Smooth muscle cell (in vitro differentiated cells): Measurements from ENCODE around the gene ARHGAP15. TPM values are rescaled to one million over a fixed set of nuclear protein-coding genes. Genes with fewer than 3 reads are reported as not detected.

ENCODE experiments used
- DNase-seq: peaks from one replicate; lab custom pipeline; 2025; ENCODE audit not compliant: unreplicated experiment; lab: John Stamatoyannopoulos, UW
- H2AFZ ChIP-seq: fragments of 200-600 bp; sonication (generic); 2 replicates; pipeline ENCODE4 v1.6.0; 2016; ENCODE audit warnings: antibody characterized with exemption, low read depth, mild to moderate bottlenecking
- H3F3A ChIP-seq: fragments of 200-600 bp; sonication (generic); 2 replicates; pipeline ENCODE4 v1.6.0; 2017; ENCODE audit warnings: antibody characterized with exemption, low read depth
- H3K27ac ChIP-seq: fragments of 200-600 bp; sonication (generic); 2 replicates; pipeline ENCODE4 v1.5.1; 2016; ENCODE audit warnings: low read depth, mild to moderate bottlenecking
- H3K27me3 ChIP-seq: fragments of 200-600 bp; sonication (generic); 2 replicates; pipeline ENCODE4 v1.6.1; 2016; ENCODE audit warnings: low read depth, mild to moderate bottlenecking
- H3K36me3 ChIP-seq: fragments of 200-600 bp; sonication (generic); 2 replicates; pipeline ENCODE4 v1.5.1; 2016; ENCODE audit warnings: low read depth
- H3K4me1 ChIP-seq: fragments of 200-600 bp; sonication (generic); 2 replicates; pipeline ENCODE4 v1.5.1; 2016; ENCODE audit warnings: low read depth
- H3K4me2 ChIP-seq: fragments of 200-600 bp; sonication (generic); 2 replicates; pipeline ENCODE4 v1.6.0; 2016; ENCODE audit warnings: mild to moderate bottlenecking
- H3K4me3 ChIP-seq: fragments of 200-600 bp; sonication (generic); 2 replicates; pipeline ENCODE4 v1.5.1; 2016; ENCODE audit warnings: mild to moderate bottlenecking
- H3K79me2 ChIP-seq: fragments of 200-600 bp; sonication (generic); 2 replicates; pipeline ENCODE4 v1.6.0; 2016; ENCODE audit warnings: low read depth, mild to moderate bottlenecking
- H3K9ac ChIP-seq: fragments of 200-600 bp; sonication (generic); 2 replicates; pipeline ENCODE4 v1.6.0; 2016; ENCODE audit warnings: low read depth
- H3K9me3 ChIP-seq: fragments of 200-600 bp; sonication (generic); replicated peaks from 2 replicates; pipeline ENCODE4 v1.5.1; 2016; ENCODE audit warnings: low read depth
- H4K20me1 ChIP-seq: fragments of 200-600 bp; sonication (generic); 2 replicates; pipeline ENCODE4 v1.6.0; 2016; ENCODE audit warnings: low read depth
- CTCF ChIP-seq: fragments of 200-600 bp; sonication (generic); IDR thresholded peaks from 2 replicates; pipeline ENCODE4 v1.5.1; 2017; ENCODE audit warnings: borderline replicate concordance, mild to moderate bottlenecking, antibody characterized with exemption; ENCODE audit not compliant: insufficient read depth, poor library complexity, severe bottlenecking
- WGBS: methylation state at CpG from one replicate; pipeline ENCODE4 v1.1.7; 2016; ENCODE audit warnings: low lambda C conversion rate; 5-methylcytosine and 5-hydroxymethylcytosine counted together
- polyA plus RNA-seq: library from polyadenylated mRNA; unstranded; fragments of >200 nt; fragmentation: Nextera tagmentation; extraction: Ambion mirVana; gene quantifications from 2 replicates; pipeline ENCODE4 v1.2.1, GENCODE V29; 2016
- total RNA-seq: library from RNA; depleted of rRNA; stranded (reverse); fragments of >200 nt; gene quantifications from 2 replicates; pipeline ENCODE4 v1.2.3, GENCODE V29; 2014

Gene ARHGAP15
- total and polyA plus RNA-seq, 2 experiments from 2014 or later, result not detected

GRCh38 chr2:143786026-143786765 is 657.0 kb downstream of the ARHGAP15 start:
- WGBS, result 90% methylated on average over 5 of the region's 5 CpGs
- Histone ChIP-seq H2AFZ (no peak overlapping the region), H4K20me1 (no peaks in the 10 kb centered on the region), H3K9me3 (no peaks in the 10 kb centered on the region), H3K27ac (no peak overlapping the region), H3K4me1 (no peaks in the 10 kb centered on the region), H3K79me2 (no peaks in the 10 kb centered on the region), H3K9ac (no peak overlapping the region), H3K4me2 (no peak overlapping the region), H3F3A (no peaks in the 10 kb centered on the region), H3K27me3 (no peaks in the 10 kb centered on the region), H3K4me3 (no peak overlapping the region), H3K36me3 (no peaks in the 10 kb centered on the region)
- DNase-seq, result no peak
- TF ChIP-seq CTCF, result no peak

- Histone ChIP-seq H3F3A (no peaks in the 10 kb centered on the region), H3K79me2 (no peaks in the 10 kb centered on the region), H3K36me3 (no peaks in the 10 kb centered on the region), H3K9me3 (no peaks in the 10 kb centered on the region), H3K27ac (no peak overlapping the region), H3K27me3 (no peaks in the 10 kb centered on the region), H3K4me2 (no peak overlapping the region), H4K20me1 (no peaks in the 10 kb centered on the region), H3K4me3 (no peak overlapping the region), H3K4me1 (no peaks in the 10 kb centered on the region), H3K9ac (no peak overlapping the region), H2AFZ (no peak overlapping the region)
- TF ChIP-seq CTCF, result no peak
- no peak for DNase-seq
- 95% methylated on average over 2 of the region's 2 CpGs for WGBS
These were observed 658.5 kb downstream of the ARHGAP15 start for GRCh38 chr2:143787674-143788073.

GRCh38 chr2:143792602-143793001 is 663.4 kb downstream of the ARHGAP15 start:
- no peak overlapping the region for H3K27ac ChIP-seq
- no peaks in the 10 kb centered on the region for H3K9me3 ChIP-seq
- H3K4me3 ChIP-seq, result no peak overlapping the region
- H3K4me2 ChIP-seq, result no peak overlapping the region
- H3F3A ChIP-seq, result no peaks in the 10 kb centered on the region
- no peak overlapping the region for H3K9ac ChIP-seq
- peaks cover 12% of the 10 kb centered on the region for H3K4me1 ChIP-seq
- no peaks in the 10 kb centered on the region for H3K79me2 ChIP-seq
- no peak for DNase-seq
- no peak overlapping the region for H2AFZ ChIP-seq
- H3K36me3 ChIP-seq, result no peaks in the 10 kb centered on the region
- no peak for TF ChIP-seq CTCF
- no peaks in the 10 kb centered on the region for H3K27me3 ChIP-seq
- H4K20me1 ChIP-seq, result no peaks in the 10 kb centered on the region
- WGBS, result 96% methylated on average over 4 of the region's 4 CpGs

GRCh38 chr2:143793381-143793780 is 664.2 kb downstream of the ARHGAP15 start:
- no peak overlapping the region for H3K4me2 ChIP-seq
- H4K20me1 ChIP-seq, result no peaks in the 10 kb centered on the region
- no peak overlapping the region for H3K27ac ChIP-seq
- no peak for DNase-seq
- no peak overlapping the region for H3K9ac ChIP-seq
- H3K27me3 ChIP-seq, result no peaks in the 10 kb centered on the region
- peaks cover 12% of the 10 kb centered on the region for H3K4me1 ChIP-seq
- no peaks in the 10 kb centered on the region for H3K9me3 ChIP-seq
- H3K4me3 ChIP-seq, result no peak overlapping the region
- H2AFZ ChIP-seq, result no peak overlapping the region
- H3F3A ChIP-seq, result no peaks in the 10 kb centered on the region
- no peaks in the 10 kb centered on the region for H3K36me3 ChIP-seq
- TF ChIP-seq CTCF, result no peak
- WGBS, result 95% methylated on average over 3 of the region's 3 CpGs
- no peaks in the 10 kb centered on the region for H3K79me2 ChIP-seq
